Transverse colon (tissue), 4 donors: Measurements from ENCODE around the gene KRTAP3-2. TPM values are rescaled to one million over a fixed set of nuclear protein-coding genes. Genes with fewer than 3 reads are reported as not detected.

Experiments
- DNase-seq: peaks from one replicate; pipeline ENCODE4 v3.0.0-alpha.2; 2019
- H3K27ac ChIP-seq, 4 donors: fragments of 200-600 bp; sonication (generic); 2 replicates each; pipeline ENCODE4 v1.5.1; 2016 to 2018; ENCODE audit warnings: inconsistent platforms in 4 of 4
- H3K27me3 ChIP-seq: fragments of 200-600 bp; sonication (generic); 2 replicates; pipeline ENCODE4 v1.5.1; 2017; ENCODE audit warnings: inconsistent platforms
- H3K36me3 ChIP-seq, 4 donors: fragments of 200-600 bp; sonication (generic); 2 replicates each; pipeline ENCODE4 v1.5.1; 2017 to 2019; ENCODE audit warnings: inconsistent platforms in 4 of 4
- H3K4me1 ChIP-seq, 4 donors: fragments of 200-600 bp; sonication (generic); 2 replicates each; pipeline ENCODE4 v1.5.1; 2017 to 2020; ENCODE audit warnings: inconsistent platforms in 4 of 4
- H3K4me3 ChIP-seq, 4 donors: fragments of 200-600 bp; sonication (generic); 1 replicate in 1 of 4; 2 replicates in 3 of 4; pipeline versions ENCODE4 v1.5.1 to v1.6.1; 2017 to 2019; ENCODE audit warnings: inconsistent platforms in 4 of 4
- H3K9me3 ChIP-seq, 2 donors: fragments of 200-600 bp; sonication (generic); 2 replicates each; pipeline ENCODE4 v1.5.1; 2017 to 2019; ENCODE audit warnings: inconsistent platforms in 2 of 2
- EP300 ChIP-seq: sonication (generic); formaldehyde crosslinking; IDR thresholded peaks from one replicate; pipeline ENCODE4 v1.6.1; 2017; ENCODE audit warnings: antibody characterized with exemption, low read depth
- POLR2A ChIP-seq: fragments of 450-650 bp; IDR thresholded peaks from one replicate; pipeline ENCODE4 v1.6.1; 2016; ENCODE audit warnings: antibody characterized with exemption, mild to moderate bottlenecking, moderate library complexity
- POLR2AphosphoS5 ChIP-seq, 3 donors: sonication (generic); formaldehyde crosslinking; IDR thresholded peaks; one replicate each; pipeline ENCODE4 v1.6.1; 2016; ENCODE audit warnings: antibody characterized with exemption in 3 of 3
- WGBS, 2 donors: methylation state at CpG; one replicate each; pipeline ENCODE4 v1.1.5; 2018; ENCODE audit warnings: low coverage in 1 of 2; 5-methylcytosine and 5-hydroxymethylcytosine counted together
- in situ Hi-C, 4 donors: fragments of 200-750 bp; cut with MboI; loops; one replicate each; pipeline versions ENCODE4 v1.15.0 to v1.15.1; 2017; ENCODE audit warnings: low sequenced_read_pairs in 3 of 4, low pct_ligation_motif_present in 1 of 4, low pct_unique_long_range_greater_than_20kb in 1 of 4
- intact Hi-C: fragments of 100-400 bp; cut with DNase I; formaldehyde crosslinking; loops from one replicate; pipeline ENCODE4 v1.15.1; 2023; ENCODE audit warnings: low total_unique reads
- small RNA-seq, 4 donors: library from RNA; depleted of rRNA; stranded (forward); fragments of <200 nt; gene quantifications; one replicate each; pipeline ENCODE3, GENCODE V24; 2016
- total RNA-seq, 4 donors: library from RNA; depleted of rRNA; stranded (reverse); fragments of >200 nt; gene quantifications; one replicate each; pipeline ENCODE4 v1.1.0, GENCODE V29; 2016
- TF ChIP-seq, protein P1 (sequence below), 5 experiments: fragments of 200-600 bp in 3 of 5; fragments of 450-650 bp in 2 of 5; sonication (generic) in 3 of 5; IDR thresholded peaks; 1 replicate in 2 of 5; 2 replicates in 3 of 5; pipeline ENCODE4 v1.5.1; 2016 to 2017; ENCODE audit warnings: antibody characterized with exemption in 5 of 5, inconsistent platforms in 3 of 5, mild to moderate bottlenecking in 2 of 5, moderate library complexity in 1 of 5

Gene KRTAP3-2
- total RNA-seq, 4 donors from 2014 or later, result not detected

DNA sequence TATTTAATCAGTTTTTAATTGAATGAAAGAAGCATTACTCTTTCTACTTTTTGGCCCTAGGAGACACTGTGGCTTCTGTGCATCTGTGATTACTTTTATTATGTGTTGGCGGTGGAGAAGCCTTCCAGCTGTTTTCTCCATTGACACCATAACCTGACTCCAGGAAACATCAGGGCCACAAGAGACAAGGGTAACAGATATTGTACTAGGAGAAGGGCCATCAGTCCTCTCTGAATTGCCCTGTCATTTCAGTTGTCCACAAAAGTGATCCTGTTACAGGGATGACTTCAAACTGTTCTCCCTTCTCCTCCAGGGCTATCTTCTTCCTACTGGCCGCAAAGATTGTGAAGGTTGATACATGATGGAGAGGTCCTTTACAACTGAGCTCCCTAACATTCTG lies 47.6 kb downstream of the KRTAP3-2 start:
- WGBS, 2 donors, result 88 to 94% methylated on average over 1 to 2 of the region's 2 CpGs
- H3K4me3 ChIP-seq, result no peak overlapping the region
- H3K36me3 ChIP-seq, result no peaks in the 10 kb centered on the region
- no peaks in the 10 kb centered on the region for H3K9me3 ChIP-seq
- no peak for DNase-seq
- intact Hi-C loops (no loop called here), in situ Hi-C loops (no loop called here)
- no peak overlapping the region for H3K27ac ChIP-seq
- TF ChIP-seq POLR2AphosphoS5 (IDR thresholded peaks at IDR 0.05), result no peak
- H3K27me3 ChIP-seq, result peaks cover 18% of the 10 kb centered on the region
- H3K4me1 ChIP-seq, result peaks cover 0 to 5% (median 2%) of the 10 kb centered on the region in 4 donors

DNA sequence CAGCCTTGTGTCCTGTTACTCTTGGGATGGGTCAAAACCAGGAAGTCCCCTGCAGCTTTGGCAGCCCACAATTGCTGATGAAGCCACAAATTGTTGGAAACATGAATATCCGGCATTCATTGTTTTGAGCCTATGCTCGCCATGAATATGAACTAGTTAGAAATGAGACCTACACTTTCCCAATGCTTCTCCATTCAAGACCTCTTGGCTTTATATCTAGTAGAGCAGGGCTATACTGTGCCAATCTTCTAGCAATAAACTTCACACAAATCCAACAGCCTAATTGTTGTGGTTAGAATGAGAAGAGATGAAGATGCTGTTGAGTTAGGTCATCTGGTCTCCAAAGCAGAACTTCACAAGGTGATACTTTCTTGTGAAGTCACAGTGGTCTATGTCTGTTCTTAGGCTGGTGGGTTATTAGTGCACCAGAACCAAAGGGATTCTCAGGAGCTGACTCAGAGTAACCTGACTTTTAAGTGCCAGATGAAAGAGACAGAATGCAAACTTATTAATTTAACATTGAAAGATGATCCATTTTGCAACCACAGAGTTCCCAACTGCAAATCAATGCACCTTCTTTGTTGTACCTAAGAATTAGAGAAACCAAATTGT lies 48.6 kb downstream of the KRTAP3-2 start:
- no peaks in the 10 kb centered on the region for H3K36me3 ChIP-seq
- H3K27ac ChIP-seq, result no peak overlapping the region
- intact Hi-C loops, result no loop called here
- H3K4me1 ChIP-seq, result peaks cover 0 to 5% (median 2%) of the 10 kb centered on the region in 4 donors
- TF ChIP-seq EP300 (no peak), POLR2A (no peak), POLR2AphosphoS5 (IDR thresholded peaks at IDR 0.05) (no peak)
- TF ChIP-seq, protein P1, sequence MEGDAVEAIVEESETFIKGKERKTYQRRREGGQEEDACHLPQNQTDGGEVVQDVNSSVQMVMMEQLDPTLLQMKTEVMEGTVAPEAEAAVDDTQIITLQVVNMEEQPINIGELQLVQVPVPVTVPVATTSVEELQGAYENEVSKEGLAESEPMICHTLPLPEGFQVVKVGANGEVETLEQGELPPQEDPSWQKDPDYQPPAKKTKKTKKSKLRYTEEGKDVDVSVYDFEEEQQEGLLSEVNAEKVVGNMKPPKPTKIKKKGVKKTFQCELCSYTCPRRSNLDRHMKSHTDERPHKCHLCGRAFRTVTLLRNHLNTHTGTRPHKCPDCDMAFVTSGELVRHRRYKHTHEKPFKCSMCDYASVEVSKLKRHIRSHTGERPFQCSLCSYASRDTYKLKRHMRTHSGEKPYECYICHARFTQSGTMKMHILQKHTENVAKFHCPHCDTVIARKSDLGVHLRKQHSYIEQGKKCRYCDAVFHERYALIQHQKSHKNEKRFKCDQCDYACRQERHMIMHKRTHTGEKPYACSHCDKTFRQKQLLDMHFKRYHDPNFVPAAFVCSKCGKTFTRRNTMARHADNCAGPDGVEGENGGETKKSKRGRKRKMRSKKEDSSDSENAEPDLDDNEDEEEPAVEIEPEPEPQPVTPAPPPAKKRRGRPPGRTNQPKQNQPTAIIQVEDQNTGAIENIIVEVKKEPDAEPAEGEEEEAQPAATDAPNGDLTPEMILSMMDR (IDR thresholded peaks at IDR 0.05), result no peak
- no peak overlapping the region for H3K4me3 ChIP-seq
- WGBS, 2 donors, result 80 to 91% methylated on average over 1 to 2 of the region's 2 CpGs
- peaks cover 18% of the 10 kb centered on the region for H3K27me3 ChIP-seq
- no peaks in the 10 kb centered on the region for H3K9me3 ChIP-seq
- no peak for DNase-seq
- in situ Hi-C loops, result no loop called here

DNA sequence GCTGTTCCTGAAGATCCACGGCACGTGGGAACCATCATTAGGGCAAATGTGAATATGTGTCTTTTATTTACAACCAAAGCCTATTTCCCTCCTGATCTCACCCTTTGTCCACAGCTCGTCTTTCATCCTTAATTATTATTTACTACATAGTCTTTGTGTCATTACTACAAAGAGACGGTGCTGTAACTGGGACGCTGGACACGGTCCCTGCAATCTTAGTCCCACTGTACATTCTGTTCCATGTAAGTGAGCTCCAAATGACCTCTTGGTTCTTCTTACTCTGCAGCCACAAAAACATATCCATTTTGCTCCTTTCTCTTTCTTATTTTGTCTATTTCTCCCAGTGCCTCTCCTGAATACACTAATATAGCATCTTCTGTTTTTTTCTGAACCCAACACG lies 49.5 kb downstream of the KRTAP3-2 start:
- in situ Hi-C loops, result no loop called here

DNA sequence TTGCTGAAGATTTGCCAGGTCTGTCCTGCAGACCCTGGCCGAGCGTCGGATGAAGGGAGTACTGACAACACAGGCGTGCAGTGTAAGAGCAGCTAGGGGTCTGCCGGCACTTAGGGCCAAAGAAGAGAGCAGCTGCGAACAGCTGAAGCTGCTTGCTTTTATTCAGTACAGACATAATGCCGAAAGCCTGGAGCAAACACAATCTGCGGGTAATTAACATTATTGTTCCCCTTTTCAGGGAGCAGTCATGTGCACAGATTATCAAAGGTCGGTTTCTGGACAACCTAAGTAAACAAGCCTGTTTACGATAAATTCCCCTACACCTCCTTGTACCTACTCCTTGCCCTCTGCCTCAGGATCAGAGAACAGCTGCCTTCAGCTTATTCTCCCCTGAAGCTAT lies 50.3 kb downstream of the KRTAP3-2 start:
- Histone ChIP-seq H3K4me3 (no peak overlapping the region), H3K9me3 (no peaks in the 10 kb centered on the region), H3K36me3 (no peaks in the 10 kb centered on the region), H3K4me1 (peaks cover 0 to 5% (median 2%) of the 10 kb centered on the region in 4 donors), H3K27me3 (peaks cover 18% of the 10 kb centered on the region), H3K27ac (no peak overlapping the region)
- WGBS, 2 donors, result 20 to 29% methylated on average over 4 to 10 of the region's 10 CpGs
- no peak for DNase-seq
- intact Hi-C loops, result no loop called here
- TF ChIP-seq, protein P1 (IDR thresholded peaks at IDR 0.05), result no peak
- no peak for TF ChIP-seq POLR2A
- TF ChIP-seq EP300, result no peak
- no peak for TF ChIP-seq POLR2AphosphoS5 (IDR thresholded peaks at IDR 0.05)
- in situ Hi-C loops, result no loop called here

More for the DNA sequence above, 49.5 kb downstream of the KRTAP3-2 start:
- WGBS, 2 donors, result 76 to 81% methylated on average over 6 to 7 of the region's 7 CpGs
- Histone ChIP-seq H3K9me3 (no peaks in the 10 kb centered on the region), H3K27ac (no peak overlapping the region), H3K4me3 (no peak overlapping the region), H3K36me3 (no peaks in the 10 kb centered on the region), H3K27me3 (peaks cover 18% of the 10 kb centered on the region), H3K4me1 (peaks cover 0 to 5% (median 2%) of the 10 kb centered on the region in 4 donors)
- intact Hi-C loops, result no loop called here
- TF ChIP-seq POLR2A (no peak), EP300 (no peak), POLR2AphosphoS5 (IDR thresholded peaks at IDR 0.05) (no peak)
- TF ChIP-seq, protein P1 (IDR thresholded peaks at IDR 0.05), result no peak
- no peak for DNase-seq

Small RNA genes within 50 kb of the gene (small RNA-seq; reads per million reads assigned to genes)
- gene KRTAP3-4P, result 0 reads per million in 4 donors

Other genes with a start within 250 kb of the KRTAP3-2 start
- gene KRT25, start 244.6 kb downstream of the KRTAP3-2 start, total RNA-seq, result not detected
- not detected for gene KRT26, start 227.7 kb downstream of the KRTAP3-2 start, total RNA-seq
- gene KRT27, start 217.4 kb downstream of the KRTAP3-2 start, total RNA-seq, result 1 to 10 TPM in 1 of 4 donors, not detected in 3; 1.1 TPM
- gene KRT28, start 199.9 kb downstream of the KRTAP3-2 start, total RNA-seq, result not detected
- 10 to 100 TPM in 2 of 4 donors, 1 to 10 TPM in 1, not detected in 1; 2.2 to 12.7 (median 11.7) TPM for gene KRT10, start 177.3 kb downstream of the KRTAP3-2 start, total RNA-seq
- gene KRT12, start 132.7 kb downstream of the KRTAP3-2 start, total RNA-seq, result 10 to 100 TPM in 1 of 4 donors, 1 to 10 TPM in 1, under 1 TPM in 1, not detected in 1; 0.40 to 20.0 (median 3.8) TPM
- gene KRT20, start 114.7 kb downstream of the KRTAP3-2 start, total RNA-seq, result 100 to 1,000 TPM; 207 to 797 (median 735) TPM
- gene KRT23, start 62.3 kb downstream of the KRTAP3-2 start, total RNA-seq, result 1 to 10 TPM in 2 of 4 donors, not detected in 2; 1.1 to 2.5 TPM
- gene KRT39, start 33.0 kb downstream of the KRTAP3-2 start, total RNA-seq, result not detected
- gene KRT40, start 15.6 kb downstream of the KRTAP3-2 start, total RNA-seq, result under 1 TPM in 1 of 4 donors, not detected in 3; 0.48 TPM
- gene KRTAP3-3, start 5.7 kb downstream of the KRTAP3-2 start, total RNA-seq, result not detected
- not detected for gene KRTAP3-1, start 9.2 kb upstream of the KRTAP3-2 start, total RNA-seq
- not detected for gene KRTAP1-5, start 27.3 kb upstream of the KRTAP3-2 start, total RNA-seq
- not detected for gene KRTAP1-4, start 30.3 kb upstream of the KRTAP3-2 start, total RNA-seq
- not detected for gene KRTAP1-3, start 35.0 kb upstream of the KRTAP3-2 start, total RNA-seq
- gene KRTAP1-1, start 41.5 kb upstream of the KRTAP3-2 start, total RNA-seq, result not detected
- not detected for gene KRTAP2-1, start 47.4 kb upstream of the KRTAP3-2 start, total RNA-seq
- not detected for gene KRTAP2-2, start 55.3 kb upstream of the KRTAP3-2 start, total RNA-seq
- gene KRTAP2-3, start 60.2 kb upstream of the KRTAP3-2 start, total RNA-seq, result not detected
- gene KRTAP2-4, start 66.0 kb upstream of the KRTAP3-2 start, total RNA-seq, result not detected
- gene KRTAP4-7, start 84.2 kb upstream of the KRTAP3-2 start, total RNA-seq, result not detected
- gene KRTAP4-8, start 98.2 kb upstream of the KRTAP3-2 start, total RNA-seq, result not detected
- not detected for gene KRTAP4-16, start 102.3 kb upstream of the KRTAP3-2 start, total RNA-seq
- gene KRTAP4-9, start 105.5 kb upstream of the KRTAP3-2 start, total RNA-seq, result not detected
- gene KRTAP4-11, start 118.5 kb upstream of the KRTAP3-2 start, total RNA-seq, result not detected
- gene KRTAP4-12, start 124.3 kb upstream of the KRTAP3-2 start, total RNA-seq, result not detected
- not detected for gene KRTAP4-6, start 140.6 kb upstream of the KRTAP3-2 start, total RNA-seq
- gene KRTAP4-5, start 149.9 kb upstream of the KRTAP3-2 start, total RNA-seq, result not detected
- not detected for gene KRTAP4-4, start 160.8 kb upstream of the KRTAP3-2 start, total RNA-seq
- gene KRTAP4-3, start 168.3 kb upstream of the KRTAP3-2 start, total RNA-seq, result not detected
- not detected for gene KRTAP4-2, start 178.3 kb upstream of the KRTAP3-2 start, total RNA-seq
- gene KRTAP4-1, start 185.0 kb upstream of the KRTAP3-2 start, total RNA-seq, result under 1 TPM in 1 of 4 donors, not detected in 3; 0.82 TPM
- not detected for gene KRTAP9-1, start 190.0 kb upstream of the KRTAP3-2 start, total RNA-seq
- gene KRTAP9-2, start 226.7 kb upstream of the KRTAP3-2 start, total RNA-seq, result not detected
- gene KRTAP9-3, start 232.5 kb upstream of the KRTAP3-2 start, total RNA-seq, result not detected
- not detected for gene KRTAP9-8, start 238.1 kb upstream of the KRTAP3-2 start, total RNA-seq
- gene KRTAP9-4, start 249.8 kb upstream of the KRTAP3-2 start, total RNA-seq, result not detected